ENCODE measurements around the gene CD8A. TPM values are rescaled to one million over a fixed set of nuclear protein-coding genes. Genes with fewer than 3 reads are reported as not detected.
A peak's percentile ranks its signal among the peaks of the same experiment; 100 is the strongest.

The CD8A gene
- total and polyA plus RNA-seq, 4 experiments from 2014 or later = 0.47 to 1.9 (median 1.0) TPM

DNA sequence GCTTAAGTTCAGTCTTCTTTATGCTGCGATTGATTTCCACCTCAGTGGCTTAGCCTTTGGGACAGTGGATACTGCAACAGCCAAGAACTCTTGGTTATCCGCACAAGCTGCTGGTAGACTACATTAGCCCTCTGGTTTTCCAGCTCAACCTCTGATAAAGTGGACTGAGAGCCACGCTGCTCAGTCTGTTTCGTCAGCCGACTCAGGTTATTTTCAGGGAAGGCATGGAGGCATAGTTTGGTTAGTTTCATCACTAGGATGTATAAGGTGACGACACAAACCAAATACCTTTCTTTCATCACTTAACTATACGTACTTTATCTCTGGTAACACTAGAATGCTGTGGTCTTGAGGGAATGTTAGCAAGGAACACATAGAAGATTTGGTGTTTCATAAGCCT is 14.2 kb downstream of the CD8A start:
- ChIA-PET POLR2A (ENCODE audit: partially characterized antibody) (no interaction called here), CTCF (ENCODE audit: partially characterized antibody) (no interaction called here)

DNA sequence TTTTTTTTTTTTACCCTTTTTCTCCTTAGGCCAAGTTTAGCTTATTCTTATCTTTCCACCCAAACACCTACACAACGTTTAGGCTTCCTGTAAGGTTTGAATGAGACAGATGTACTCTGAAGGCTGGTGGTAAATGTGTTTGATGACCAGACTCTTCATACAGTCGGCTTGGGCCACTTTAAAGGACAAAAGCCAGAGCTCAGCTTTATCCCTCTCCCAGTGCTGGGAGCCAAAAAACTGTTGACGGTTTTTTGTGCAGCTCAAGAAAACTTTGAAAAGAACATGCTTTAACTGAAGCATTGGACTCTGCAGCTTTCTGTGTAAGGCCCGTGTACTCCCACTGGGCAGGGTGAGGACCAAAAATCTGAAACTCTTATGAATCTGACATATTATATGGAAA is 15.4 kb downstream of the CD8A start:
- ChIA-PET CTCF (ENCODE audit: partially characterized antibody) (no interaction called here), POLR2A (ENCODE audit: partially characterized antibody) (no interaction called here)
- intact Hi-C loops (cut with micrococcal nuclease) = no loop called here
- Histone ChIP-seq H3K27me3 (ENCODE audit: insufficient read depth, low read length) (no peaks in the 10 kb centered on the region), H3K36me3 (ENCODE audit: insufficient read depth, low read length) (peaks cover 29% of the 10 kb centered on the region), H3K27ac (ENCODE audit: low read depth, low read length) (no peak overlapping the region), H3K9me3 (ENCODE audit: control insufficient read depth in 1 of 2, low read length in 2 of 2) (no peaks in the 10 kb centered on the region), H3K4me3 (ENCODE audit: low read length in 2 of 2) (no peak overlapping the region), H3K4me1 (ENCODE audit: insufficient read depth, low read length) (no peaks in the 10 kb centered on the region)
- peaks cover 0 to 1% (median 0%) of the 10 kb centered on the region in 4 donors for H3K4me1 Mint-ChIP-seq
- H3K27ac Mint-ChIP-seq = no peak overlapping the region
- no peaks in the 10 kb centered on the region for H3K27me3 Mint-ChIP-seq
- no peak overlapping the region for H3K4me3 Mint-ChIP-seq
- peaks cover 41 to 58% of the 10 kb centered on the region in 2 donors for H3K36me3 Mint-ChIP-seq
- no peak for DNase-seq
- H3K9me3 Mint-ChIP-seq = no peaks in the 10 kb centered on the region

More for the DNA sequence above, 14.2 kb downstream of the CD8A start:
- Histone ChIP-seq H3K36me3 (ENCODE audit: insufficient read depth, low read length) (peaks cover 17% of the 10 kb centered on the region), H3K27ac (ENCODE audit: low read depth, low read length) (no peak overlapping the region), H3K27me3 (ENCODE audit: insufficient read depth, low read length) (no peaks in the 10 kb centered on the region), H3K4me1 (ENCODE audit: insufficient read depth, low read length) (no peaks in the 10 kb centered on the region), H3K4me3 (ENCODE audit: low read length in 2 of 2) (no peak overlapping the region), H3K9me3 (ENCODE audit: control insufficient read depth in 1 of 2, low read length in 2 of 2) (no peaks in the 10 kb centered on the region)
- Mint-ChIP-seq H3K27me3 (no peaks in the 10 kb centered on the region), H3K4me3 (no peak overlapping the region), H3K4me1 (no peaks in the 10 kb centered on the region), H3K36me3 (peaks cover 32 to 46% of the 10 kb centered on the region in 2 donors), H3K9me3 (no peaks in the 10 kb centered on the region), H3K27ac (no peak overlapping the region)
- intact Hi-C loops (cut with micrococcal nuclease) = no loop called here
- no peak for DNase-seq

DNA sequence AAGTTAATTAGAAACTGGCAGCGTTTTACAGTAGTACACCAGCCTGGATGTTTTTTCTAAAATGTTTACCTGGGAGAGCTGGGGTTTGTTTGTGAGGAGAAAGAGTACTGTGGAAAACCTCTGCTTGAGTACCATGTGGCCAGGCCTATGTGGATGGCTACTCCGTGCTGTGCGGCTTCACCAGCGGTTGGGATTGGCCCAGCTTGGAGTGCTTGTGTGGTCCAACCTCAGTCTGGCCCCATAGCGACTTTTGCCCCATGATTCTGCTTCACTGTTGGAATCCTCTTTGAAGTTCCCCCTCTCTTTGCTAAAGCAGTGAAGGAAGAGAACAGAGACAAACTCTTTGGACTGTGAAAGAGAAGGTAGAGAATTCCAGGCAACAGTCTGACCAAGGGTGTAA is 15.9 kb downstream of the CD8A start:
- CTCF ChIA-PET (ENCODE audit: partially characterized antibody) = no interaction called here
- POLR2A ChIA-PET (ENCODE audit: partially characterized antibody) = no interaction called here
- Histone ChIP-seq H3K9me3 (ENCODE audit: control insufficient read depth in 1 of 2, low read length in 2 of 2) (no peaks in the 10 kb centered on the region), H3K4me1 (ENCODE audit: insufficient read depth, low read length) (no peaks in the 10 kb centered on the region), H3K36me3 (ENCODE audit: insufficient read depth, low read length) (peaks cover 34% of the 10 kb centered on the region), H3K4me3 (ENCODE audit: low read length in 2 of 2) (no peak overlapping the region), H3K27ac (ENCODE audit: low read depth, low read length) (no peak overlapping the region), H3K27me3 (ENCODE audit: insufficient read depth, low read length) (no peaks in the 10 kb centered on the region)
- intact Hi-C loops (cut with micrococcal nuclease) = no loop called here
- H3K9me3 Mint-ChIP-seq = no peaks in the 10 kb centered on the region
- H3K27ac Mint-ChIP-seq = no peak overlapping the region
- no peak overlapping the region for H3K4me3 Mint-ChIP-seq
- DNase-seq = no peak
- H3K36me3 Mint-ChIP-seq = peaks cover 45 to 63% of the 10 kb centered on the region in 2 donors
- H3K27me3 Mint-ChIP-seq = no peaks in the 10 kb centered on the region
- peaks cover 0 to 1% (median 0%) of the 10 kb centered on the region in 4 donors for H3K4me1 Mint-ChIP-seq

DNA sequence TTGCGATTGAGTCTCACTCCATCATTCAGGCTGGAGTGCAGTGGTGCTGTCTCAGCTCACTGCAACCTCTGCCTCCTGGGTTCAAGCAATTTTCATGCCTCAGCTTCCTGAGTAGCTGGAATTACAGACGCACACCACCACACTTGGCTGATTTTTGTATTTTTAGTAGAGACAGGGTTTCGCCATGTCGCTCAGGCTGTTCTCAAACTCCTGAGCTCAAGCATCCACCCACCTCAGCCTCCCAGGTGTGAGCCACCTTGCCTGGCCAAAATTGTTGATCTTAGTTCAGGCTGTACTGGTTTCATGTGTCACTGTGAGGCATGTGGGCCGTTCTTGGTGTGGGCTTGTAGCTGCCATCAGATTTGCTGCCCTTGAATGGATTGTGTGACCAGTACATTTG is 18.1 kb downstream of the CD8A start:
- Mint-ChIP-seq H3K4me1 (peaks cover 0 to 1% (median 0%) of the 10 kb centered on the region in 4 donors), H3K27me3 (no peaks in the 10 kb centered on the region), H3K36me3 (peaks cover 52 to 82% of the 10 kb centered on the region in 2 donors), H3K9me3 (no peaks in the 10 kb centered on the region), H3K27ac (no peak overlapping the region), H3K4me3 (no peak overlapping the region)
- POLR2A ChIA-PET (ENCODE audit: partially characterized antibody) = no interaction called here
- no peak overlapping the region for H3K4me3 ChIP-seq (ENCODE audit: low read length in 2 of 2)
- H3K27ac ChIP-seq (ENCODE audit: low read depth, low read length) = no peak overlapping the region
- intact Hi-C loops (cut with micrococcal nuclease) = no loop called here
- DNase-seq = no peak
- H3K36me3 ChIP-seq (ENCODE audit: insufficient read depth, low read length) = peaks cover 36% of the 10 kb centered on the region
- H3K4me1 ChIP-seq (ENCODE audit: insufficient read depth, low read length) = no peaks in the 10 kb centered on the region
- H3K27me3 ChIP-seq (ENCODE audit: insufficient read depth, low read length) = no peaks in the 10 kb centered on the region
- H3K9me3 ChIP-seq (ENCODE audit: control insufficient read depth in 1 of 2, low read length in 2 of 2) = no peaks in the 10 kb centered on the region
- CTCF ChIA-PET (ENCODE audit: partially characterized antibody) = no interaction called here

DNA sequence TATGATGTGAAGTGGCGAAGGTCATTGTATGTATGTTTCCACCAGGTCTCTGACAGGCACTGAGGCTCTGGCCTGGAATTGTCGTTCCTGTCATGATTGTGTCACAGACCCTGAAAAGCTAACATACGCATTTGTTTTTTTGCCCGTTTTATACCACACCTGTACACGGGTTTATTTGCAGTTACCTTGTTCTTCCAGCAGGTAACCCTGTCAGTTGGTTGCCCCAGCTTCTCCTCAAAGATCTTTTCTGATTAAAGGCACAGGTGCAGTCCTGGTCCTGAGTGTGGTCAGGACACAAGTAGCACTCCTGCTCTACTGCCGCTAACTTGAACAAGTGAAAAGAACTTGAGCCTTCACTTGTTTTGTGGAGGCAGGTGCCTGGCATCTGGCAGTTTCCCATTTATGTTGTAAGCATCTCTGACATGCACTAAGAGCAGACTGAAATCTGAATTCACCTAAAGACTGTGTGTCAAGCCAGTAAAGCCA is 19.9 kb downstream of the CD8A start:
- Mint-ChIP-seq H3K27ac (no peak overlapping the region), H3K9me3 (no peaks in the 10 kb centered on the region), H3K27me3 (no peaks in the 10 kb centered on the region), H3K4me3 (no peak overlapping the region), H3K4me1 (peaks cover 0 to 1% (median 0%) of the 10 kb centered on the region in 4 donors), H3K36me3 (peaks cover 58 to 91% of the 10 kb centered on the region in 2 donors)
- DNase-seq = no peak
- POLR2A ChIA-PET (ENCODE audit: partially characterized antibody) = interaction anchor here (0.6 kb wide), 1 partner anchor 303 kb away, joined by 4 read pairs; no protein-coding TSS in a partner anchor
- Histone ChIP-seq H3K27ac (ENCODE audit: low read depth, low read length) (no peak overlapping the region), H3K36me3 (ENCODE audit: insufficient read depth, low read length) (peaks cover 39% of the 10 kb centered on the region), H3K9me3 (ENCODE audit: control insufficient read depth in 1 of 2, low read length in 2 of 2) (no peaks in the 10 kb centered on the region), H3K27me3 (ENCODE audit: insufficient read depth, low read length) (no peaks in the 10 kb centered on the region), H3K4me3 (ENCODE audit: low read length in 2 of 2) (no peak overlapping the region), H3K4me1 (ENCODE audit: insufficient read depth, low read length) (no peaks in the 10 kb centered on the region)
- CTCF ChIA-PET (ENCODE audit: partially characterized antibody) = no interaction called here
- intact Hi-C loops (cut with micrococcal nuclease) = no loop called here

DNA sequence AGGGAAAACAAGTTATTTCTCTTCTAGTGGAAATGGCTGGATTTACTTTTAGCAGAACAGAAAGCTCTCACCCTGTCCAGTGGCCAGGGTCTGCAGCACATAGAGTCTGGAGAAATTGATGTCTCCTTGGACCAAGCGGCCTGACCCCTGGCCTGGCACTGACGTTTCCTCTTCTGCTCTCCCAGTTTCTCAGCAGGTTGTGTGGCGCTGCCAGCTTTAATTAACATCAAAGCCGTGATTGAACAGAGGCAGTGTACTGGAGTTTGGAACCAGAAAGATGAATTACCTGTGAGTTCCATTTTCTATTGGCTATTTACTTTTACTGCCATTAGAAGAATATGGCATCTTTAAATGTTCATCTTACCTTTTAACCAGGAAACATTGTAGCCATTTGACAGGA is 20.9 kb downstream of the CD8A start:
- Histone ChIP-seq H3K27me3 (ENCODE audit: insufficient read depth, low read length) (no peaks in the 10 kb centered on the region), H3K9me3 (ENCODE audit: control insufficient read depth in 1 of 2, low read length in 2 of 2) (no peaks in the 10 kb centered on the region), H3K4me1 (ENCODE audit: insufficient read depth, low read length) (no peaks in the 10 kb centered on the region), H3K4me3 (ENCODE audit: low read length in 2 of 2) (no peak overlapping the region), H3K27ac (ENCODE audit: low read depth, low read length) (no peak overlapping the region), H3K36me3 (ENCODE audit: insufficient read depth, low read length) (peaks cover 40% of the 10 kb centered on the region)
- no peak for DNase-seq
- Mint-ChIP-seq H3K36me3 (peaks cover 63 to 90% of the 10 kb centered on the region in 2 donors), H3K27me3 (no peaks in the 10 kb centered on the region), H3K4me1 (peaks cover 0 to 2% (median under 1%) of the 10 kb centered on the region in 4 donors), H3K4me3 (no peak overlapping the region), H3K9me3 (no peaks in the 10 kb centered on the region), H3K27ac (no peak overlapping the region)
- ChIA-PET POLR2A (ENCODE audit: partially characterized antibody) (no interaction called here), CTCF (ENCODE audit: partially characterized antibody) (no interaction called here)
- intact Hi-C loops (cut with micrococcal nuclease) = loop anchor here (10.0 kb wide), 1 partner anchor 255 kb away; no protein-coding TSS in a partner anchor

DNA sequence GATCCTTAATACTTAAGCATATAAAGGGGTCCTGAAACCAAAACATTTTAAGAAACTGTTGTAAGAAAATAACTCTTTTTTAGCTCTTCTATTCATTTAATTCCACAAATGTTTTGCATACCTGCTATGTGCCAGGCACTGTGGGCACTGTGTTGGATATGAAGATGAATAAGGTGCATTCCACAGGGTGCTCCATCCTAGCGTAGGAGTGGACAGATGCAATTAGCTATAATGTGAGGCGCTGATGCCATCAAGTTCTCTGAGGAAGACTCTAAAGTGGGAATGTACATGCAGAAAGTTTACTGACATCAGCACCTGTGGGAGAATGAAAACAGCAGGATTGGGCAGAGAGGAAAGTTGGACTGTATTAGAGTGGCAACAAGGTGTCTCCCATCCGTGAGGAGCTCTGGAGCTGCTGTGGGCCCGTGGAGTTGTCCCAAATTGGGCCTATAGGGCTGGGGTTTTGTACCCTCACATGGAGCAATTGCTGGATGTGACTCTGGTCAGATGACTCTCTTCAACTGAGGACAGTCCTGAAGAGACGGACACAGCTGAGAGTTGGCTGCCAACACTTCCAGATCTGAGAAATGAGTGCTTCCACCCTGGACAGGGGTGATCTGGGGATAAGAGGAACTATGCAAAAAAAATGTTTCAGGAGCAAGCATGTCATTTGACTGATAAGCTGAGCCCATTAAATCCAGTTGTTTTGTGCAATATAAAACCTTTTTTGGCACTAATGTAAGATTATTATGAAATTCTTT is 22.3 kb downstream of the CD8A start:
- ChIA-PET CTCF (ENCODE audit: partially characterized antibody) (interaction anchor here (0.9 to 1.0 kb wide), 3 partner anchors 38 to 250 kb away, joined by 3 read pairs; no protein-coding TSS in a partner anchor), POLR2A (ENCODE audit: partially characterized antibody) (no interaction called here)
- H3K4me3 ChIP-seq (ENCODE audit: low read length in 2 of 2) = no peak overlapping the region
- Mint-ChIP-seq H3K27ac (peak overlapping the region in 1 of 7 donors; percentile 35), H3K27me3 (no peaks in the 10 kb centered on the region), H3K4me3 (no peak overlapping the region), H3K4me1 (peaks cover 0 to 9% (median 4%) of the 10 kb centered on the region in 4 donors), H3K36me3 (peaks cover 50 to 79% of the 10 kb centered on the region in 2 donors), H3K9me3 (no peaks in the 10 kb centered on the region)
- intact Hi-C loops (cut with micrococcal nuclease) = loop anchor here (10.0 kb wide), 1 partner anchor 254 kb away; no protein-coding TSS in a partner anchor
- no peaks in the 10 kb centered on the region for H3K27me3 ChIP-seq (ENCODE audit: insufficient read depth, low read length)
- DNase-seq = no peak
- H3K9me3 ChIP-seq (ENCODE audit: control insufficient read depth in 1 of 2, low read length in 2 of 2) = no peaks in the 10 kb centered on the region
- peaks cover 32% of the 10 kb centered on the region for H3K36me3 ChIP-seq (ENCODE audit: insufficient read depth, low read length)
- no peak overlapping the region for H3K27ac ChIP-seq (ENCODE audit: low read depth, low read length)
- no peaks in the 10 kb centered on the region for H3K4me1 ChIP-seq (ENCODE audit: insufficient read depth, low read length)

Data from CD4-positive, alpha-beta memory T cell (primary cell).